CD4-positive, CD25-positive, alpha-beta regulatory T cell (primary cell): Measurements from ENCODE around the gene COL7A1. TPM values are rescaled to one million over a fixed set of nuclear protein-coding genes. Genes with fewer than 3 reads are reported as not detected.

Source experiments
- ATAC-seq, 2 donors: fragments of 150-1000 bp; cut with Tn5 transposase; one replicate each; pipeline ENCODE4 v1.10.0; 2021; ENCODE audit warnings: low read depth in 2 of 2, moderate number of reproducible peaks in 2 of 2, moderate library complexity in 1 of 2
- DNase-seq, 3 donors: peaks; one replicate each; pipeline versions ENCODE4 v3.0.0 to v3.0.0-alpha.2; 2012 to 2022; ENCODE audit warnings: mixed read lengths in 1 of 3
- H3K27ac ChIP-seq: one replicate; pipeline ENCODE4 v1.7.0; 2013; ENCODE audit warnings: mild to moderate bottlenecking, low read length; ENCODE audit not compliant: insufficient read depth, poor library complexity, severe bottlenecking
- H3K27me3 ChIP-seq: one replicate; pipeline ENCODE4 v1.7.0; 2013; ENCODE audit warnings: low read length; ENCODE audit not compliant: control insufficient read depth, insufficient read depth
- H3K36me3 ChIP-seq: one replicate; pipeline ENCODE4 v1.7.0; 2013; ENCODE audit warnings: mild to moderate bottlenecking, low read length, moderate library complexity; ENCODE audit not compliant: control insufficient read depth, insufficient read depth
- H3K4me1 ChIP-seq: 2 replicates; pipeline ENCODE4 v1.7.0; 2013; ENCODE audit warnings: mild to moderate bottlenecking, low read length; ENCODE audit not compliant: insufficient read depth, control insufficient read depth, poor library complexity, severe bottlenecking
- H3K4me3 ChIP-seq: one replicate; pipeline ENCODE4 v1.7.0; 2013; ENCODE audit warnings: low read depth, mild to moderate bottlenecking, low read length, moderate library complexity
- H3K9me3 ChIP-seq, 2 experiments: 1 replicate in 1 of 2; 2 replicates in 1 of 2; pipeline ENCODE4 v1.7.0; 2013; ENCODE audit warnings: low read length in 2 of 2, mild to moderate bottlenecking in 1 of 2, moderate library complexity in 1 of 2; ENCODE audit not compliant: control insufficient read depth in 2 of 2
- H3K27ac Mint-ChIP-seq, 3 donors: one replicate each; pipeline ENCODE4 v1.8.0; 2020 to 2022; ENCODE audit warnings: mild to moderate bottlenecking in 3 of 3, mixed read lengths in 3 of 3, moderate library complexity in 2 of 3
- H3K27me3 Mint-ChIP-seq: one replicate; pipeline ENCODE4 v1.8.0; 2022; ENCODE audit warnings: mild to moderate bottlenecking, mixed read lengths
- H3K36me3 Mint-ChIP-seq: one replicate; pipeline ENCODE4 v1.8.0; 2020; ENCODE audit warnings: mixed read lengths
- H3K4me1 Mint-ChIP-seq, 4 donors: one replicate each; pipeline ENCODE4 v1.8.0; 2020 to 2022; ENCODE audit warnings: mixed read lengths in 4 of 4, mild to moderate bottlenecking in 1 of 4
- H3K4me3 Mint-ChIP-seq, 4 donors: one replicate each; pipeline ENCODE4 v1.8.0; 2020 to 2022; ENCODE audit warnings: mild to moderate bottlenecking in 4 of 4, mixed read lengths in 4 of 4, moderate library complexity in 3 of 4
- H3K9me3 Mint-ChIP-seq, 7 donors: one replicate each; pipeline ENCODE4 v1.8.0; 2020 to 2022; ENCODE audit warnings: mixed read lengths in 7 of 7, mild to moderate bottlenecking in 3 of 7, moderate library complexity in 2 of 7
- polyA plus RNA-seq, 4 donors: library from polyadenylated mRNA; unstranded; fragments of 300-500 nt; fragmentation: Illumina TruSeq; gene quantifications; one replicate each; pipeline ENCODE4 v1.2.3, GENCODE V29; 2021
- total RNA-seq: library from RNA; stranded (reverse); gene quantifications from one replicate; pipeline ENCODE4 v1.2.3, GENCODE V29; 2022

Gene COL7A1
- total and polyA plus RNA-seq, 5 donors from 2014 or later: 1.1 TPM; not detected in 4

DNA sequence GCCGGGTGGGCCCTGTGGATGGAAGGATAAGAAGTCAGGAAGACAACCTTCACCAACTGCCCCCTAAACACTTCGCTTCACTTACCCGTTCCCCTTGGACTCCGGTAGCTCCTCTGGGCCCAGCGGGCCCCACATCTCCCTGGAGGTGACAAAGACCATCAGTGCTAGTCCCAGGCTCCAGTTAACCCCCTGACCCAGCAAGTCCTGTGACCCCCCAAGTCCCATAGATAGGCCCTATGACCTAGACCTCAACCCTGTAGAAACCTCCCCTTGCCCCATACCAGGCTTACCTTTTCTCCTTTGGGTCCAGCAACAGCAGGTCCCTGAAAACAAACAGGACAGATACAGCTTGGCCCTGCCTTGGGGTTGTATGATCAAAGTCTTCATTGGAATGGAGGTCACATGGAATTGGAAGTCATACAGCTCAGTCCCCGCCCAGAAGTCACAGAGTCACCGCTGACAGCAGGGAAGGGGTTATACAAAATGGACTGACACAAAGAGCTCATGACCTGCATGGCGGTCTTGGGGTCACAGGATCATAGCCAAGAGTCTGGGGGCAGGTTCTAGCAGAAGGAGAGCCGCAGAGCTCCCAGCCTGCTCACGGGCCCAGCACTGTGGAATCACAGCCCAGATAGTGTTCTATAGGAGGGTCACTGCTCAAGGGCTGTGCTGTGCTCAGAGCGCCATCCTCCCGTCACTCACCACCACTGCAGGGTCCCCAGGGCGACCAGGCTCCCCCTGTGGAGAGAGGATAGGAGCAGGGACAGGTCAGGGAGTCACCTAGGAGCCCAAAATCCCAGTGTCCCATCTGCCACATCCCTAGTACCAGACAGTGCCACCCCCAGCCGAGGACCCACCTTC lies 13.3 kb downstream of the COL7A1 start:
- Mint-ChIP-seq H3K4me1 (no peaks in the 10 kb centered on the region), H3K9me3 (no peaks in the 10 kb centered on the region), H3K27me3 (peaks cover 6% of the 10 kb centered on the region), H3K27ac (no peak overlapping the region), H3K36me3 (no peaks in the 10 kb centered on the region), H3K4me3 (no peak overlapping the region)
- no peak for ATAC-seq
- no peaks in the 10 kb centered on the region for H3K36me3 ChIP-seq
- no peak overlapping the region for H3K4me3 ChIP-seq
- DNase-seq: no peak
- H3K27me3 ChIP-seq: peaks cover 2% of the 10 kb centered on the region
- no peaks in the 10 kb centered on the region for H3K9me3 ChIP-seq
- H3K27ac ChIP-seq: no peak overlapping the region
- no peaks in the 10 kb centered on the region for H3K4me1 ChIP-seq

DNA sequence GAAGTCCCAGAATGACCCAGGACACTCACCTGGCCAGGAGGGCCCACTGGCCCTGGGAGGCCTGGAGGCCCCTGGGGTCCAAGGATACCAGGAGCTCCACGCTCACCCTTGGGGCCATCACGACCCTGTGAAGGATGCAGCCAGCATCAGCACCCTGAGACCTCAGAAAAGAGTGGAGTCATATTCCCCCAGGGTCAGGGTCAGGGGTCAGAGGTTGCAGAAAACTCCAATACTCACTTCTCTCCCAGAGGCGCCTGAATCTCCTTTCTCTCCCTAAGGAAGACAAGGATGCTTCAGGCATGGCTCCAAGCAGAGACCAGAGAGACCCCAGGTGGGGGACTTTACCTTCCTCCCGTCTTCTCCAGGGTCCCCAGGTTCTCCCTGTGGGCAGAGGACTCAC lies 18.5 kb downstream of the COL7A1 start:
- no peak overlapping the region for H3K27ac Mint-ChIP-seq
- Histone ChIP-seq H3K4me3 (no peak overlapping the region), H3K36me3 (no peaks in the 10 kb centered on the region), H3K27me3 (peaks cover 2% of the 10 kb centered on the region), H3K4me1 (no peaks in the 10 kb centered on the region), H3K9me3 (no peaks in the 10 kb centered on the region), H3K27ac (no peak overlapping the region)
- H3K4me3 Mint-ChIP-seq: no peak overlapping the region
- DNase-seq (no peak), ATAC-seq (no peak)
- no peaks in the 10 kb centered on the region for H3K9me3 Mint-ChIP-seq
- H3K27me3 Mint-ChIP-seq: peaks cover 5% of the 10 kb centered on the region
- no peaks in the 10 kb centered on the region for H3K4me1 Mint-ChIP-seq
- H3K36me3 Mint-ChIP-seq: no peaks in the 10 kb centered on the region

DNA sequence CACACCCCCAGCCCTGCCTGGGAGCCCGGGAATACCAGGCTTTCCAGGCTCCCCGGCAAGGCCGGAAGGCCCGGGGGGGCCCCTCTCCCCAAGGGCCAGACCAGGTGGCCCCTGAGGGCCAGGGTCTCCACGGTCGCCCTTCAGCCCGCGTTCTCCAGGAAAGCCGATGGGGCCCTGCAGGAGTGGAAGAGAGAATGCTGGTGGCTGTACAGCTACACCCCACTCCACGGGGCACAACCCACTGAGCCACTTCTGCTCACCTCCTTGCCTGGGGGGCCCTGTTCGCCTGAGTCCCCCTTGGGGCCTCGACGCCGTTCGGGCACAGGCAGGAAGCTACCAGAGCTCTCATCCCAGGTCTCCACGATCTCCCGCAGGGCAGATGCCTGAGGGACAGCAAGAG lies 19.8 kb downstream of the COL7A1 start:
- DNase-seq (no peak), ATAC-seq (no peak)
- H3K4me3 Mint-ChIP-seq: no peak overlapping the region
- Histone ChIP-seq H3K27me3 (peaks cover 2% of the 10 kb centered on the region), H3K36me3 (no peaks in the 10 kb centered on the region), H3K4me1 (no peaks in the 10 kb centered on the region), H3K27ac (no peak overlapping the region), H3K9me3 (no peaks in the 10 kb centered on the region), H3K4me3 (no peak overlapping the region)
- no peaks in the 10 kb centered on the region for H3K4me1 Mint-ChIP-seq
- H3K27me3 Mint-ChIP-seq: peaks cover 5% of the 10 kb centered on the region
- no peaks in the 10 kb centered on the region for H3K9me3 Mint-ChIP-seq
- H3K27ac Mint-ChIP-seq: no peak overlapping the region
- no peaks in the 10 kb centered on the region for H3K36me3 Mint-ChIP-seq

DNA sequence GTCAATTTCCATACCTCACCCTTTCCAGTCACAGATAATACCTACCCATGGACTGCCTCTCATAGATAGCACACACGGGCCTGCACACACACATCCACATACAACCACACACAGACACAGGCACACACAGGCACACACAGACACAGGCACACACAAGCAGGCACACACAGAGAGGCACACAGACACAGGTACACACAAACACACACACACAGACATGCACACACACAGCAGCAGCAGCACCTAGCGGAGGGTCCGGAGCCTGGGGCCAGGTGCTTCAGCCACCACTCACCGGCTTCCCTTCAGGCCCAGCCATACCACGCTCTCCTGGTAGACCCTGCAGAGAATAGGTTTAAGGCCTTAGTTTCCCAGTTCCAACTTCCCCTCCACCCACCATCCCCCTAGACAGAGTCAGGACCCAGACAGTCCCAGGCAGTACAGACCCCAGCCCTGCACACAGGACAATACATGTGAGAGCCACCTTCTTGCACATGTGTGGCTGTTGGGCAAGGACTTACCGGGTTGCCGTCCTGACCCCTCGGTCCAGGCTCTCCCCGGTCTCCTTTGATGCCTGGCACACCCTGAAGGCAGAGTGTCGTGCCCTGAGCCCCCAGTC lies 21.1 kb downstream of the COL7A1 start:
- H3K4me1 Mint-ChIP-seq: no peaks in the 10 kb centered on the region
- H3K27me3 Mint-ChIP-seq: peaks cover 5% of the 10 kb centered on the region
- Histone ChIP-seq H3K9me3 (no peaks in the 10 kb centered on the region), H3K27ac (no peak overlapping the region), H3K36me3 (no peaks in the 10 kb centered on the region), H3K4me1 (no peaks in the 10 kb centered on the region), H3K27me3 (no peaks in the 10 kb centered on the region), H3K4me3 (no peak overlapping the region)
- H3K9me3 Mint-ChIP-seq: no peaks in the 10 kb centered on the region
- H3K27ac Mint-ChIP-seq: no peak overlapping the region
- no peak overlapping the region for H3K4me3 Mint-ChIP-seq
- no peak for DNase-seq
- H3K36me3 Mint-ChIP-seq: no peaks in the 10 kb centered on the region
- ATAC-seq: no peak

- H3K9me3 ChIP-seq: no peaks in the 10 kb centered on the region
- no peak overlapping the region for H3K27ac ChIP-seq
- DNase-seq: no peak
- no peaks in the 10 kb centered on the region for H3K4me1 Mint-ChIP-seq
- H3K27ac Mint-ChIP-seq: no peak overlapping the region
- no peaks in the 10 kb centered on the region for H3K4me1 ChIP-seq
- H3K36me3 Mint-ChIP-seq: no peaks in the 10 kb centered on the region
- H3K36me3 ChIP-seq: no peaks in the 10 kb centered on the region
- ATAC-seq: no peak
- no peak overlapping the region for H3K4me3 ChIP-seq
- no peaks in the 10 kb centered on the region for H3K27me3 Mint-ChIP-seq
- no peaks in the 10 kb centered on the region for H3K9me3 Mint-ChIP-seq
- no peaks in the 10 kb centered on the region for H3K27me3 ChIP-seq
- H3K4me3 Mint-ChIP-seq: no peak overlapping the region
These were observed 22.6 kb downstream of the COL7A1 start for GRCh38 chr3:48572517-48572916.

GRCh38 chr3:48571938-48572337 lies 23.2 kb downstream of the COL7A1 start:
- peaks cover 0 to 1% (median 0%) of the 10 kb centered on the region in 7 donors for H3K9me3 Mint-ChIP-seq
- no peaks in the 10 kb centered on the region for H3K4me1 Mint-ChIP-seq
- Histone ChIP-seq H3K27ac (no peak overlapping the region), H3K9me3 (no peaks in the 10 kb centered on the region), H3K4me1 (no peaks in the 10 kb centered on the region), H3K27me3 (no peaks in the 10 kb centered on the region), H3K36me3 (no peaks in the 10 kb centered on the region), H3K4me3 (no peak overlapping the region)
- DNase-seq: no peak
- no peak overlapping the region for H3K4me3 Mint-ChIP-seq
- H3K36me3 Mint-ChIP-seq: no peaks in the 10 kb centered on the region
- no peaks in the 10 kb centered on the region for H3K27me3 Mint-ChIP-seq
- H3K27ac Mint-ChIP-seq: no peak overlapping the region
- ATAC-seq: no peak

- Histone ChIP-seq H3K36me3 (no peaks in the 10 kb centered on the region), H3K27ac (no peak overlapping the region), H3K27me3 (no peaks in the 10 kb centered on the region), H3K9me3 (no peaks in the 10 kb centered on the region), H3K4me1 (no peaks in the 10 kb centered on the region), H3K4me3 (no peak overlapping the region)
- no peak for ATAC-seq
- Mint-ChIP-seq H3K9me3 (peaks cover 0 to 1% (median 0%) of the 10 kb centered on the region in 7 donors), H3K4me1 (no peaks in the 10 kb centered on the region), H3K27ac (no peak overlapping the region), H3K27me3 (no peaks in the 10 kb centered on the region), H3K4me3 (peak overlapping the region in 1 of 4 donors; percentile 15), H3K36me3 (no peaks in the 10 kb centered on the region)
- DNase-seq: no peak
These were observed 25.2 kb downstream of the COL7A1 start for GRCh38 chr3:48569808-48570450.
